AG04449 (cell line): ENCODE results near the gene PPFIBP2.

Experiments used
- CTCF ChIA-PET: fragments of 350-600 bp; formaldehyde crosslinking; extraction: SDS; loops from one replicate; lab custom pipeline; 2021; ENCODE audit warnings: antibody characterized with exemption; lab: Yijun Ruan, JAX
- POLR2A ChIA-PET: fragments of 400-600, 350-600 bp; formaldehyde crosslinking; extraction: SDS; loops from one replicate; lab custom pipeline; 2020; ENCODE audit warnings: antibody characterized with exemption, inconsistent platforms; lab: Yijun Ruan, JAX
- DNase-seq: peaks from one replicate; pipeline ENCODE4 v3.0.0-alpha.2; 2010; ENCODE audit warnings: low read depth, low spot score
- H3K4me3 ChIP-seq: 2 replicates; pipeline ENCODE4 v1.5.1; 2011; ENCODE audit warnings: low read depth, mild to moderate bottlenecking, control low read depth, low read length
- CTCF ChIP-seq: IDR thresholded peaks from one replicate; pipeline ENCODE4 v1.5.1; 2011; ENCODE audit warnings: mild to moderate bottlenecking, moderate library complexity, low read length, control low read depth, inconsistent platforms; ENCODE audit not compliant: insufficient read depth; ENCODE audit errors: missing control alignments

Gene PPFIBP2

GRCh38 chr11:7621090-7621489, 107.3 kb downstream of the PPFIBP2 start:
- H3K4me3 ChIP-seq = no peak overlapping the region
- no peak for TF ChIP-seq CTCF
- no peak for DNase-seq
- ChIA-PET CTCF (no interaction called here), POLR2A (no interaction called here)

GRCh38 chr11:7621554-7621953, 107.8 kb downstream of the PPFIBP2 start:
- ChIA-PET CTCF (no interaction called here), POLR2A (no interaction called here)
- no peak overlapping the region for H3K4me3 ChIP-seq
- no peak for DNase-seq
- TF ChIP-seq CTCF = no peak

GRCh38 chr11:7622721-7623120, 108.9 kb downstream of the PPFIBP2 start:
- POLR2A ChIA-PET = no interaction called here

GRCh38 chr11:7628660-7629059, 114.9 kb downstream of the PPFIBP2 start:
- TF ChIP-seq CTCF = no peak
- POLR2A ChIA-PET = no interaction called here
- CTCF ChIA-PET = interaction anchor here (1.0 to 4.1 kb wide), 3 partner anchors 19 to 57 kb away, joined by 3 to 15 read pairs (median 4); no protein-coding TSS in a partner anchor
- no peak for DNase-seq
- no peak overlapping the region for H3K4me3 ChIP-seq

More at GRCh38 chr11:7622721-7623120, 108.9 kb downstream of the PPFIBP2 start:
- no peak for DNase-seq
- H3K4me3 ChIP-seq = no peak overlapping the region
- CTCF ChIA-PET = interaction anchor here (1.1 kb wide), 1 partner anchor 20 kb away, joined by 5 read pairs; no protein-coding TSS in a partner anchor
- no peak for TF ChIP-seq CTCF

- no peak for TF ChIP-seq CTCF
- ChIA-PET CTCF (interaction anchor here (1.0 to 4.1 kb wide), 3 partner anchors 54 to 58 kb away, joined by 3 to 15 read pairs (median 3); no protein-coding TSS in a partner anchor), POLR2A (no interaction called here)
- DNase-seq = no peak
- H3K4me3 ChIP-seq = no peak overlapping the region
These were observed 116.2 kb downstream of the PPFIBP2 start for GRCh38 chr11:7630002-7630401.

GRCh38 chr11:7632211-7632610, 118.4 kb downstream of the PPFIBP2 start:
- POLR2A ChIA-PET = interaction anchor here (0.7 kb wide), 1 partner anchor 355 kb away, joined by 3 read pairs; the partner anchor contains the start of gene EIF3F
- H3K4me3 ChIP-seq = no peak overlapping the region
- TF ChIP-seq CTCF = no peak
- CTCF ChIA-PET = interaction anchor here (2.7 kb wide), 1 partner anchor 61 kb away, joined by 6 read pairs; no protein-coding TSS in a partner anchor
- no peak for DNase-seq
